ENCODE data around the gene TMEM52. TPM values are rescaled to one million over a fixed set of nuclear protein-coding genes. Genes with fewer than 3 reads are reported as not detected.

Gene TMEM52
- total RNA-seq, 1 experiment from 2014 or later, result 9.6 TPM

GRCh38 chr1:1924849-1925248, 5.8 kb upstream of the TMEM52 start:
- Histone ChIP-seq H3K14ac (ENCODE audit: insufficient read depth, low read length) (no peak overlapping the region), H3K4ac (ENCODE audit: low read depth, low read length) (no peak overlapping the region), H4K5ac (ENCODE audit: insufficient read length, low read depth, low read length) (no peak overlapping the region), H3K4me2 (ENCODE audit: insufficient read depth, insufficient read length, low read length) (no peak overlapping the region), H4K91ac (ENCODE audit: insufficient read length, low read depth, low read length) (no peak overlapping the region), H2AK5ac (ENCODE audit: insufficient read length, low read length) (no peak overlapping the region), H2BK5ac (ENCODE audit: insufficient read length, low read length) (no peak overlapping the region), H3K18ac (ENCODE audit: insufficient read length, low read depth, low read length) (no peak overlapping the region), H3K23ac (ENCODE audit: insufficient read length, low read depth, low read length) (no peak overlapping the region), H3K9ac (ENCODE audit: extremely low read depth, insufficient read length, low read length) (no peak overlapping the region), H3K56ac (ENCODE audit: insufficient read length, low read depth, low read length) (no peak overlapping the region), H3T11ph (ENCODE audit: low read length) (no peak overlapping the region), H3K9me3 (ENCODE audit: control insufficient read depth, low read depth, low read length) (no peaks in the 10 kb centered on the region), H4K20me1 (ENCODE audit: control insufficient read depth, insufficient read depth, insufficient read length) (no peaks in the 10 kb centered on the region), H3K79me1 (ENCODE audit: insufficient read depth, low read depth, low read length, poor library complexity, severe bottlenecking) (no peaks in the 10 kb centered on the region), H2BK120ac (ENCODE audit: low read depth, low read length, poor library complexity, severe bottlenecking) (no peak overlapping the region), H4K8ac (replicated peaks; ENCODE audit: insufficient read length, low read depth, low read length) (no peak overlapping the region), H3K23me2 (ENCODE audit: insufficient read length, low read depth, low read length, poor library complexity, severe bottlenecking) (no peaks in the 10 kb centered on the region), H2BK15ac (ENCODE audit: low read depth, low read length) (no peak overlapping the region), H3K27me3 (ENCODE audit: insufficient read depth, low read length) (no peaks in the 10 kb centered on the region), H2BK12ac (ENCODE audit: insufficient read length, low read depth, low read length) (no peak overlapping the region), H3K79me2 (ENCODE audit: insufficient read depth, low read length) (no peaks in the 10 kb centered on the region), H3K27ac (ENCODE audit: insufficient read length, low read depth, low read length) (no peak overlapping the region), H3K4me1 (ENCODE audit: insufficient read depth, low read length) (no peaks in the 10 kb centered on the region), H2AFZ (ENCODE audit: low read length) (no peak overlapping the region), H2BK20ac (ENCODE audit: low read depth, low read length, poor library complexity, severe bottlenecking) (no peak overlapping the region)
- no CpG with 5 or more reads among the region's 21 CpGs for WGBS (ENCODE audit: extremely low coverage, insufficient read length, low lambda C conversion rate)
- Mint-ChIP-seq H3K4me3 (no peak overlapping the region), H3K4me1 (peaks cover 0 to 4% of the 10 kb centered on the region in 2 experiments; a peak in 2 of 4 replicates), H3K36me3 (ENCODE audit: insufficient read depth in 1 of 3, low read depth in 3 of 3) (no peaks in the 10 kb centered on the region), H3K27me3 (ENCODE audit: low read depth) (peaks cover 4% of the 10 kb centered on the region), H3K27ac (no peak overlapping the region), H3K9me3 (peaks cover 5% of the 10 kb centered on the region in 2 experiments; a peak in 2 of 5 replicates)
- DNase-seq, result no peak
- no peak for TF ChIP-seq CTCF (conservative IDR thresholded peaks at IDR 0.05)

Measured in H9 (cell line).